ENCODE data around the gene KPNA6. TPM values are rescaled to one million over a fixed set of nuclear protein-coding genes. Genes with fewer than 3 reads are reported as not detected.

KPNA6 gene
- total and polyA plus RNA-seq, 9 of the 15 experiments (the other 6 are each of a cell fraction or from before 2014, with no cell fraction given) = 20.1 to 54.6 (median 32.2) TPM

DNA sequence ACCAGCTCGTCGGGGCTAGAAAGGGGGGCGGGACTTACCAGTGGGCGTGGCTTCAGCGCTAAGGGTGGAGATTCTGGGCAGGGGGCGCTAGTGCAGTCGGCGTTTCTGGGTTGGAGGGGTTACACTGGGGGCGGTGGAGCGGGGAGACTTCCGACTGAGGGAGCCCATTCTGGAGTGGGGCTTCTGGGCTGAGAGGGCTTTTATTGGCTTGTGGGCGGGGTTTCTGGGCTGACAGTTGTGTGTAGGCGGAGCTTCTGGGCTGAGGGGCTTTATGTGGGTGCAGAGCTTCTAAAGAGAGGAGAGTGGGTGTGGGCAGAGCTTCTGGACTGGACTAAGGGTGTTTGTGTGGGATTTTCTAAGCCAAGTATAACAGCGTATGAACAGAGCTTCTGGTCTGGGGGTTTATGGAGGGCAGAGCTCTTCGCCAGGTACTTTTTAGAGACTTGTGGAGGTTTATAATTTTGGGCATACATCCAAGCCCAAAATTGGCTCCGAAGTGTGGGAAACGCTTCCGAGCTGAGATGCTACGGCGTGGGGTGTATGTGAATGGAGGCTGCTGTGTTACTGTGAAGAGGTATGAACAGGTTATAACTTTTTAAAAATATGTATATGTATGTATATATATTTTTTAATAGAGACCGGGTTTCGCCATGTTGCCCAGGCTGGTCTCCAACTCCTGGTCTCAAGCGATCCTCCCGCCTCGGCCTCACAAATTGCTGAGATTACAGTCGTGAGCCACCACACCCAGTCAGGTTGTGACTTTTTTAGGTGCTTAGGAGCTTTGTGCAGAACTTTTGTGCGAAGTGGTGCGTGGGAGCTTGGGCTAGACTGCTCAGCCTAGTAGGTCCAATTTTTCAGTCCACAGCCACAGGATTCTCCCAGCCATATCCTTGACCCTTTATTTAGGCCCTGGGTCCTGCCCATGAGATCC lies 34.3 kb upstream of the KPNA6 start (continued):
- TF ChIP-seq, protein P1, sequence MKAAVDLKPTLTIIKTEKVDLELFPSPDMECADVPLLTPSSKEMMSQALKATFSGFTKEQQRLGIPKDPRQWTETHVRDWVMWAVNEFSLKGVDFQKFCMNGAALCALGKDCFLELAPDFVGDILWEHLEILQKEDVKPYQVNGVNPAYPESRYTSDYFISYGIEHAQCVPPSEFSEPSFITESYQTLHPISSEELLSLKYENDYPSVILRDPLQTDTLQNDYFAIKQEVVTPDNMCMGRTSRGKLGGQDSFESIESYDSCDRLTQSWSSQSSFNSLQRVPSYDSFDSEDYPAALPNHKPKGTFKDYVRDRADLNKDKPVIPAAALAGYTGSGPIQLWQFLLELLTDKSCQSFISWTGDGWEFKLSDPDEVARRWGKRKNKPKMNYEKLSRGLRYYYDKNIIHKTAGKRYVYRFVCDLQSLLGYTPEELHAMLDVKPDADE (conservative IDR thresholded peaks at IDR 0.05; ENCODE audit: control insufficient read depth, low read depth, low read length) = 0 out of 2 replicates have a peak, but pooled peaks have one; percentile 15
- TF ChIP-seq, protein P2, sequence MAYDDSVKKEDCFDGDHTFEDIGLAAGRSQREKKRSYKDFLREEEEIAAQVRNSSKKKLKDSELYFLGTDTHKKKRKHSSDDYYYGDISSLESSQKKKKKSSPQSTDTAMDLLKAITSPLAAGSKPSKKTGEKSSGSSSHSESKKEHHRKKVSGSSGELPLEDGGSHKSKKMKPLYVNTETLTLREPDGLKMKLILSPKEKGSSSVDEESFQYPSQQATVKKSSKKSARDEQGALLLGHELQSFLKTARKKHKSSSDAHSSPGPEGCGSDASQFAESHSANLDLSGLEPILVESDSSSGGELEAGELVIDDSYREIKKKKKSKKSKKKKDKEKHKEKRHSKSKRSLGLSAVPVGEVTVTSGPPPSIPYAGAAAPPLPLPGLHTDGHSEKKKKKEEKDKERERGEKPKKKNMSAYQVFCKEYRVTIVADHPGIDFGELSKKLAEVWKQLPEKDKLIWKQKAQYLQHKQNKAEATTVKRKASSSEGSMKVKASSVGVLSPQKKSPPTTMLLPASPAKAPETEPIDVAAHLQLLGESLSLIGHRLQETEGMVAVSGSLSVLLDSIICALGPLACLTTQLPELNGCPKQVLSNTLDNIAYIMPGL (CRISPR knock-in tag; IDR thresholded peaks at IDR 0.05) = 0 out of 2 replicates have a peak, but pooled peaks have one; percentile 28
- no peak for TF ChIP-seq EP400 (IDR thresholded peaks at IDR 0.05)
- TF ChIP-seq ZFP36 (IDR thresholded peaks at IDR 0.05; ENCODE audit: low read depth, low read length, partially characterized antibody) = no peak
- TF ChIP-seq ZNF79 (CRISPR knock-in tag; IDR thresholded peaks at IDR 0.05; ENCODE audit: low read depth) = no peak
- TF ChIP-seq FOXJ2 (tag; IDR thresholded peaks at IDR 0.05) = no peak
- TF ChIP-seq KAT7 (CRISPR knock-in tag; IDR thresholded peaks at IDR 0.05; ENCODE audit: borderline replicate concordance) = no peak
- no peak for TF ChIP-seq ZNF445 (CRISPR knock-in tag; IDR thresholded peaks at IDR 0.05; ENCODE audit: low read depth)
